ENCODE results near the gene SNX5.

Gene SNX5

GRCh38 chr20:17902531-17903083 lies 66.0 kb downstream of the SNX5 start:
- DNase-seq (ENCODE audit: low read depth), result no peak
- TF ChIP-seq CTCF (IDR thresholded peaks at IDR 0.05; ENCODE audit: low read depth, low read length, missing control alignments), result no peak
- in situ Hi-C loops (cut with HindIII; ENCODE audit: low sequenced_read_pairs), result loop anchor here (5.0 kb wide), 1 partner anchor 50 kb away; no protein-coding TSS in a partner anchor
- H3K4me3 ChIP-seq (ENCODE audit: low read depth, low read length), result no peak overlapping the region

GRCh38 chr20:17901971-17902370 lies 66.6 kb downstream of the SNX5 start:
- TF ChIP-seq CTCF (IDR thresholded peaks at IDR 0.05; ENCODE audit: low read depth, low read length, missing control alignments), result no peak
- in situ Hi-C loops (cut with HindIII; ENCODE audit: low sequenced_read_pairs), result loop anchor here (5.0 kb wide), 1 partner anchor 50 kb away; no protein-coding TSS in a partner anchor
- H3K4me3 ChIP-seq (ENCODE audit: low read depth, low read length), result no peak overlapping the region
- DNase-seq (ENCODE audit: low read depth), result no peak

GRCh38 chr20:17898548-17898994 lies 70.0 kb downstream of the SNX5 start:
- DNase-seq (ENCODE audit: low read depth), result peak; percentile 55
- peak; percentile 92 for TF ChIP-seq CTCF (IDR thresholded peaks at IDR 0.05; ENCODE audit: low read depth, low read length, missing control alignments)
- no peak overlapping the region for H3K4me3 ChIP-seq (ENCODE audit: low read depth, low read length)
- in situ Hi-C loops (cut with HindIII; ENCODE audit: low sequenced_read_pairs), result no loop called here

- no peak for TF ChIP-seq CTCF (IDR thresholded peaks at IDR 0.05; ENCODE audit: low read depth, low read length, missing control alignments)
- DNase-seq (ENCODE audit: low read depth), result no peak
- H3K4me3 ChIP-seq (ENCODE audit: low read depth, low read length), result no peak overlapping the region
- in situ Hi-C loops (cut with HindIII; ENCODE audit: low sequenced_read_pairs), result no loop called here
These were observed 70.9 kb downstream of the SNX5 start for GRCh38 chr20:17897566-17898307.

- no peak for DNase-seq (ENCODE audit: low read depth)
- no peak overlapping the region for H3K4me3 ChIP-seq (ENCODE audit: low read depth, low read length)
- TF ChIP-seq CTCF (IDR thresholded peaks at IDR 0.05; ENCODE audit: low read depth, low read length, missing control alignments), result no peak
- in situ Hi-C loops (cut with HindIII; ENCODE audit: low sequenced_read_pairs), result no loop called here
These were observed 71.7 kb downstream of the SNX5 start for GRCh38 chr20:17896771-17897369.

GRCh38 chr20:17896193-17896723 lies 72.3 kb downstream of the SNX5 start:
- no peak overlapping the region for H3K4me3 ChIP-seq (ENCODE audit: low read depth, low read length)
- no peak for TF ChIP-seq CTCF (IDR thresholded peaks at IDR 0.05; ENCODE audit: low read depth, low read length, missing control alignments)
- in situ Hi-C loops (cut with HindIII; ENCODE audit: low sequenced_read_pairs), result no loop called here
- DNase-seq (ENCODE audit: low read depth), result no peak

Data from astrocyte of the cerebellum (primary cell).